ENCODE results near the gene SDCCAG8. TPM values are rescaled to one million over a fixed set of nuclear protein-coding genes. Genes with fewer than 3 reads are reported as not detected.

SDCCAG8 gene
- total and polyA plus RNA-seq, 4 donors: 25.4 to 96.7 (median 48.2) TPM

DNA sequence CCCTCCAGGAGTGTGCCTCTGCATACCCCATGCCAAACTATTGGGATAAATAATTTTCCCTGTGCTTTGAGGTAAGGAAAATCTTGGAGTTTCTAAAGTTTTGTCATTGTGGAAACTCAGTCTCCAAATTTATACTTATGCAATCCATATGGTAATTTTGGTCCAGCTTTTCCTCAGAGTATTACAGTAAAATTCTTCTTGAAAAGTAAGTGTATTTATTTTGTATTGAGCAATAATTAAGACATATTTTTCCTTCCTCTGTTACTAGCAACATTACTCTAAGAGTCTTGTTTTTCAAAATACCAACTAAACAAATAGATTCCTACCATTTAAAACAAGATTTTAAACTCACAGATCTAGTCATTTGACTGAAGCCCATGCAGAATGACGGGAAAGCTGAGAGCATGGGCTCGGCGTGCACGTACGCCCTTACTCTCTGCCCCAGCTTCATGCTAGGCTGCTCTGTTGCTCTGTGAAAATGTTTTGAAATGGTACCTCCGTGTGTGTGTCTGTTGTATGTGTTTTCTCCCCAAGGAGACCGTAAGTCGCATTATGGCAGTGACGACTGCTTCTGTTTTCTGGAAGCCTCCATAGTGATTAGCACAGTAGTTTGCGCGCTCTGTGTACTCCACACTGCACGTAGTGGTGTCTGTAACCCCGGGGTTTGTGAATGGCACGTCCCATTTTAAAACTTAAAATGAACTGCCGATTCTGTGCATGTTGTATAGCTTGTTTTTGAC is 165.3 kb downstream of the SDCCAG8 start:
- Histone ChIP-seq H3K27me3 (ENCODE audit: control insufficient read depth in 3 of 3, insufficient read depth in 3 of 3, low read length in 2 of 3) (no peaks in the 10 kb centered on the region), H3K36me3 (ENCODE audit: control insufficient read depth in 4 of 4, insufficient read depth in 4 of 4, low read length in 4 of 4) (peaks cover 0 to 5% (median 2%) of the 10 kb centered on the region in 4 donors), H3K4me1 (ENCODE audit: control insufficient read depth in 5 of 5, insufficient read depth in 5 of 5, low read length in 5 of 5) (no peaks in the 10 kb centered on the region), H3K9me3 (ENCODE audit: control insufficient read depth in 4 of 4, insufficient read depth in 3 of 4, low read length in 3 of 4) (no peaks in the 10 kb centered on the region), H3K27ac (ENCODE audit: low read depth in 1 of 2, low read length in 1 of 2) (peak overlapping the region in 1 of 2 donors; percentile 13), H3K9ac (ENCODE audit: insufficient read depth in 1 of 2, low read length in 2 of 2) (no peak overlapping the region), H3K4me3 (no peak overlapping the region)
- ATAC-seq (ENCODE audit: insufficient read depth, low FRiP score) (no peak), DNase-seq (no peak)
- TF ChIP-seq, protein P1, sequence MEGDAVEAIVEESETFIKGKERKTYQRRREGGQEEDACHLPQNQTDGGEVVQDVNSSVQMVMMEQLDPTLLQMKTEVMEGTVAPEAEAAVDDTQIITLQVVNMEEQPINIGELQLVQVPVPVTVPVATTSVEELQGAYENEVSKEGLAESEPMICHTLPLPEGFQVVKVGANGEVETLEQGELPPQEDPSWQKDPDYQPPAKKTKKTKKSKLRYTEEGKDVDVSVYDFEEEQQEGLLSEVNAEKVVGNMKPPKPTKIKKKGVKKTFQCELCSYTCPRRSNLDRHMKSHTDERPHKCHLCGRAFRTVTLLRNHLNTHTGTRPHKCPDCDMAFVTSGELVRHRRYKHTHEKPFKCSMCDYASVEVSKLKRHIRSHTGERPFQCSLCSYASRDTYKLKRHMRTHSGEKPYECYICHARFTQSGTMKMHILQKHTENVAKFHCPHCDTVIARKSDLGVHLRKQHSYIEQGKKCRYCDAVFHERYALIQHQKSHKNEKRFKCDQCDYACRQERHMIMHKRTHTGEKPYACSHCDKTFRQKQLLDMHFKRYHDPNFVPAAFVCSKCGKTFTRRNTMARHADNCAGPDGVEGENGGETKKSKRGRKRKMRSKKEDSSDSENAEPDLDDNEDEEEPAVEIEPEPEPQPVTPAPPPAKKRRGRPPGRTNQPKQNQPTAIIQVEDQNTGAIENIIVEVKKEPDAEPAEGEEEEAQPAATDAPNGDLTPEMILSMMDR (IDR thresholded peaks at IDR 0.05; ENCODE audit: control extremely low read depth, extremely low read depth): no peak
- WGBS, 2 donors: 81 to 85% methylated on average over 15 of the region's 15 CpGs

DNA sequence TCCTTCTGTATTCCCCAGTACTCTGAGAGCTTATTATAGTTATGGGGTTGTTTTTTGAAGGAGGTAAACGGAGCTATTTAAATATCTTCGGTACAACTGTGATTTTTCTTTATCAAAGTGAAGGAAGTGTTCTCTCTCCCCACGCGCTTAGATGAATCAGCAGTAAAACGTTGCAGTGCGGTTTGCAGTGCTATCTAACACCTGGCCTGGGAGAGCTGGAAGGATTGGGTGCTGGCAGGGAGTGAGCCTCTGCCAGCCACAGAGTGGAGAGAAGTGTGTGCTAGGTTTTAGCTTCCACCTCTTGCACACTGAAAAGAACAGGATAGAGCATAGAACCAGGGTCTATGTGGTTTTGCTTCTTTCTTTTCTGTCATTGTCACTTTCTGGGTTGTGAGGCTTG is 165.9 kb downstream of the SDCCAG8 start:
- no peaks in the 10 kb centered on the region for H3K9me3 ChIP-seq (ENCODE audit: control insufficient read depth in 4 of 4, insufficient read depth in 3 of 4, low read length in 3 of 4)
- 5 to 26% methylated on average over 6 of the region's 6 CpGs for WGBS, 2 donors
- DNase-seq: peak in 1 of 3 donors; percentile 34
- no peak overlapping the region for H3K9ac ChIP-seq (ENCODE audit: insufficient read depth in 1 of 2, low read length in 2 of 2)
- H3K27ac ChIP-seq (ENCODE audit: low read depth in 1 of 2, low read length in 1 of 2): no peak overlapping the region
- TF ChIP-seq, protein P1 (IDR thresholded peaks at IDR 0.05; ENCODE audit: control extremely low read depth, extremely low read depth): no peak
- H3K36me3 ChIP-seq (ENCODE audit: control insufficient read depth in 4 of 4, insufficient read depth in 4 of 4, low read length in 4 of 4): peaks cover 0 to 5% (median 2%) of the 10 kb centered on the region in 4 donors
- no peaks in the 10 kb centered on the region for H3K4me1 ChIP-seq (ENCODE audit: control insufficient read depth in 5 of 5, insufficient read depth in 5 of 5, low read length in 5 of 5)
- no peaks in the 10 kb centered on the region for H3K27me3 ChIP-seq (ENCODE audit: control insufficient read depth in 3 of 3, insufficient read depth in 3 of 3, low read length in 2 of 3)
- ATAC-seq (ENCODE audit: insufficient read depth, low FRiP score): peak; percentile 66
- no peak overlapping the region for H3K4me3 ChIP-seq

DNA sequence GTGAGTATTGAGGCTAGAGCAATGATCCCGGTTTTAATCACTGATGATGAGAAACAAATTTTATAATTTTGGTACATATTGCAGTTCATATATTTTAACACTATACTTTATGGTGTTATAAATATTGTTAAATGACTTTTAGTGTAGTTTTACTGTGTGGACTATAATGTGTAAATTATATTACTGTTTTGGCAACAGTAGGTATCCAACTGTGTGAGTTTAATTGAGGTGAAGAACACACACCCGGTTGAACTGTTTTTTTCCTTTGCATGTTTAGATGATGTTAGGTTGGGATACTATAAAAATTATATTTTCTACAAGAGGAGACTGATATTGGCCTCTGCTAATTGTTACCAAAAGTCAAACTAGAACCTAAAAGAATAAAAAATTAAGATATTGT is 166.5 kb downstream of the SDCCAG8 start:
- H3K4me3 ChIP-seq: no peak overlapping the region
- no peak for ATAC-seq (ENCODE audit: insufficient read depth, low FRiP score)
- TF ChIP-seq, protein P1 (IDR thresholded peaks at IDR 0.05; ENCODE audit: control extremely low read depth, extremely low read depth): no peak
- H3K27ac ChIP-seq (ENCODE audit: low read depth in 1 of 2, low read length in 1 of 2): no peak overlapping the region
- H3K27me3 ChIP-seq (ENCODE audit: control insufficient read depth in 3 of 3, insufficient read depth in 3 of 3, low read length in 2 of 3): no peaks in the 10 kb centered on the region
- WGBS, 2 donors: 83 to 87% methylated on average over 2 of the region's 2 CpGs
- H3K4me1 ChIP-seq (ENCODE audit: control insufficient read depth in 5 of 5, insufficient read depth in 5 of 5, low read length in 5 of 5): no peaks in the 10 kb centered on the region
- H3K9me3 ChIP-seq (ENCODE audit: control insufficient read depth in 4 of 4, insufficient read depth in 3 of 4, low read length in 3 of 4): no peaks in the 10 kb centered on the region
- peaks cover 0 to 6% (median 4%) of the 10 kb centered on the region in 4 donors for H3K36me3 ChIP-seq (ENCODE audit: control insufficient read depth in 4 of 4, insufficient read depth in 4 of 4, low read length in 4 of 4)
- no peak for DNase-seq
- H3K9ac ChIP-seq (ENCODE audit: insufficient read depth in 1 of 2, low read length in 2 of 2): no peak overlapping the region
